ELR (cell line): ENCODE measurements around the gene ING1.

Source experiments
- DNase-seq: peaks from one replicate; pipeline ENCODE4 v3.0.0-alpha.2; 2015; ENCODE audit warnings: low read depth

Gene ING1

DNA sequence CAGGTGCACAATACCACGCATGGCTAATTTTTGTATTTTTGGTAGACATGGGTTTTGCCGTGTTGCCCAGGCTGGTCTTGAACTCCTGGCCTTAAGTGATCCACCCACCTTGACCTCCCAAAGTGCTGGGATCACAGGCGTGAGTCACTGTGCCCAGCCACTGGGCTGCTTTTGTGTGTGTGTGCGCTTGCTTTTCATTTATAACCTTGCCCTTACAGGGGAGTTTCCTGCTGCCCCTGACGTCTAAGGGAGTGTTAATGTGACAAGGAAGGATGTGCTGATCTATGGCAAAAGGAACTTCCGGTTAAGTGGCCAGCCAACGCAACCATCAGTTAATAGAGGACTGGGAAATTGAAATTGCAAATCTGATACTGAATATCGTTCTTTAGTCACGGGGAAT lies 57.7 kb downstream of the ING1 start:
- peak; percentile 16 for DNase-seq

GRCh38 chr13:110772091-110772984 lies 58.8 kb downstream of the ING1 start:
- DNase-seq: no peak
